ENCODE results near the gene GRID2.
A peak's percentile ranks its signal among the peaks of the same experiment; 100 is the strongest.

- TF ChIP-seq CTCF (IDR thresholded peaks at IDR 0.05; ENCODE audit: poor library complexity, severe bottlenecking) = no peak
- TF ChIP-seq EZH2 (IDR thresholded peaks at IDR 0.05; ENCODE audit: borderline replicate concordance, insufficient read depth, low read length, poor library complexity, severe bottlenecking) = no peak
- TF ChIP-seq, protein P1, sequence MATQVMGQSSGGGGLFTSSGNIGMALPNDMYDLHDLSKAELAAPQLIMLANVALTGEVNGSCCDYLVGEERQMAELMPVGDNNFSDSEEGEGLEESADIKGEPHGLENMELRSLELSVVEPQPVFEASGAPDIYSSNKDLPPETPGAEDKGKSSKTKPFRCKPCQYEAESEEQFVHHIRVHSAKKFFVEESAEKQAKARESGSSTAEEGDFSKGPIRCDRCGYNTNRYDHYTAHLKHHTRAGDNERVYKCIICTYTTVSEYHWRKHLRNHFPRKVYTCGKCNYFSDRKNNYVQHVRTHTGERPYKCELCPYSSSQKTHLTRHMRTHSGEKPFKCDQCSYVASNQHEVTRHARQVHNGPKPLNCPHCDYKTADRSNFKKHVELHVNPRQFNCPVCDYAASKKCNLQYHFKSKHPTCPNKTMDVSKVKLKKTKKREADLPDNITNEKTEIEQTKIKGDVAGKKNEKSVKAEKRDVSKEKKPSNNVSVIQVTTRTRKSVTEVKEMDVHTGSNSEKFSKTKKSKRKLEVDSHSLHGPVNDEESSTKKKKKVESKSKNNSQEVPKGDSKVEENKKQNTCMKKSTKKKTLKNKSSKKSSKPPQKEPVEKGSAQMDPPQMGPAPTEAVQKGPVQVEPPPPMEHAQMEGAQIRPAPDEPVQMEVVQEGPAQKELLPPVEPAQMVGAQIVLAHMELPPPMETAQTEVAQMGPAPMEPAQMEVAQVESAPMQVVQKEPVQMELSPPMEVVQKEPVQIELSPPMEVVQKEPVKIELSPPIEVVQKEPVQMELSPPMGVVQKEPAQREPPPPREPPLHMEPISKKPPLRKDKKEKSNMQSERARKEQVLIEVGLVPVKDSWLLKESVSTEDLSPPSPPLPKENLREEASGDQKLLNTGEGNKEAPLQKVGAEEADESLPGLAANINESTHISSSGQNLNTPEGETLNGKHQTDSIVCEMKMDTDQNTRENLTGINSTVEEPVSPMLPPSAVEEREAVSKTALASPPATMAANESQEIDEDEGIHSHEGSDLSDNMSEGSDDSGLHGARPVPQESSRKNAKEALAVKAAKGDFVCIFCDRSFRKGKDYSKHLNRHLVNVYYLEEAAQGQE (IDR thresholded peaks at IDR 0.05; ENCODE audit: borderline replicate concordance) = no peak
- no peak for TF ChIP-seq MXI1 (conservative IDR thresholded peaks at IDR 0.05; ENCODE audit: poor library complexity, severe bottlenecking)
- TF ChIP-seq POLR2AphosphoS5 (IDR thresholded peaks at IDR 0.05) = peak; percentile 9
- no peak for TF ChIP-seq SMC3 (conservative IDR thresholded peaks at IDR 0.05; ENCODE audit: poor library complexity)
- no peak for TF ChIP-seq EP300 (conservative IDR thresholded peaks at IDR 0.05; ENCODE audit: poor library complexity, severe bottlenecking)
- no peak for TF ChIP-seq RAD21 (conservative IDR thresholded peaks at IDR 0.05)
Observed at GRCh38 chr4:93469560-93469959, 1165.8 kb downstream of the GRID2 start.

Data from neural cell (in vitro differentiated cells).